Measurements from ENCODE around the gene CNP.

DNA sequence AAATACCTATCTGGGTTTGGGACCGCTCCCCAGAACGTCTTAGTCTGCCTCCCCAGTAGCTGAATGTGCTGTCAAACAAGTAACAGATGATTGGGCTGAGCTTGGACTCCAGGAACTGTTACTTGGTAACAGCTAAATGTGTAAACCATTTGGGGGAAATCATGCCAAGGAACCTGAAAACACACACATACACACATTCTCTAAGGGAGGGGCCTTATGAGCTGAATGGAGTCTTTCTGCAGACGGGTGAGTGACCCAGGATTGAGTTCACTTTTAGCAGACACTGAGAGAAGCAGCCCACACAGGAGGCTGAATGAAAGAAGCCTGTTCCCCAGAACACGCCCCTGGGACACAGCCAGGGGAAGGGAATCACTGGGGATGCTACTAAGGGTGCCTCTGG is 49.4 kb upstream of the CNP start:
- TF ChIP-seq POLR2A (IDR thresholded peaks at IDR 0.05; ENCODE audit: low read depth, low read length): no peak
- no peak for TF ChIP-seq POLR2AphosphoS5 (IDR thresholded peaks at IDR 0.05; ENCODE audit: low read depth, low read length)

Data from GM12892 (cell line).